ENCODE results near the gene NEK10.

The NEK10 gene

GRCh38 chr3:27089068-27089467, 280.1 kb downstream of the NEK10 start:
- DNase-seq (ENCODE audit: low spot score), result no peak
- TF ChIP-seq CTCF (IDR thresholded peaks at IDR 0.05; ENCODE audit: extremely low read depth, missing control alignments), result no peak

GRCh38 chr3:27085829-27086730, 283.1 kb downstream of the NEK10 start:
- TF ChIP-seq CTCF (IDR thresholded peaks at IDR 0.05; ENCODE audit: extremely low read depth, missing control alignments), result no peak
- DNase-seq (ENCODE audit: low spot score), result no peak

- no peak for TF ChIP-seq CTCF (IDR thresholded peaks at IDR 0.05; ENCODE audit: extremely low read depth, missing control alignments)
- no peak for DNase-seq (ENCODE audit: low spot score)
Measured at GRCh38 chr3:27081992-27082607, 287.1 kb downstream of the NEK10 start.

- DNase-seq (ENCODE audit: low spot score), result no peak
- TF ChIP-seq CTCF (IDR thresholded peaks at IDR 0.05; ENCODE audit: extremely low read depth, missing control alignments), result no peak
Measured at GRCh38 chr3:27081566-27081965, 287.6 kb downstream of the NEK10 start.

GRCh38 chr3:27080258-27080525, 289.0 kb downstream of the NEK10 start:
- no peak for DNase-seq (ENCODE audit: low spot score)
- no peak for TF ChIP-seq CTCF (IDR thresholded peaks at IDR 0.05; ENCODE audit: extremely low read depth, missing control alignments)

GRCh38 chr3:27079427-27080257, 289.5 kb downstream of the NEK10 start:
- DNase-seq (ENCODE audit: low spot score), result no peak
- no peak for TF ChIP-seq CTCF (IDR thresholded peaks at IDR 0.05; ENCODE audit: extremely low read depth, missing control alignments)

Data from GM20000 (cell line).